ENCODE measurements around the gene LSG1.

GRCh38 chr3:194633349-194634004, 38.5 kb downstream of the LSG1 start, which contains the start of gene TMEM44:
- peak; percentile 30 to 66 (median 58) for TF ChIP-seq CTCF (IDR thresholded peaks at IDR 0.05)
- TF ChIP-seq POLR2A (IDR thresholded peaks at IDR 0.05) = peak; percentile 31 to 38
